Ovary (tissue), 3 donors: ENCODE data around the gene TAP2.

Experiments
- EP300 ChIP-seq: sonication (generic); formaldehyde crosslinking; IDR thresholded peaks from one replicate; pipeline ENCODE4 v1.6.1; 2017; ENCODE audit warnings: antibody characterized with exemption
- POLR2A ChIP-seq: fragments of 450-650 bp; IDR thresholded peaks from one replicate; pipeline ENCODE4 v1.6.1; 2017; ENCODE audit warnings: antibody characterized with exemption, mild to moderate bottlenecking, moderate library complexity
- TF ChIP-seq, protein P1 (sequence below), 3 donors: fragments of 450-650 bp in 2 of 3; fragments of 200-600 bp in 1 of 3; IDR thresholded peaks; one replicate each; pipeline versions ENCODE4 v1.5.1 to v1.8.0; 2016 to 2022; ENCODE audit warnings: antibody characterized with exemption in 3 of 3, mild to moderate bottlenecking in 1 of 3
- donor health status: DM: no; HTN: no; CAD: no.

DNA sequence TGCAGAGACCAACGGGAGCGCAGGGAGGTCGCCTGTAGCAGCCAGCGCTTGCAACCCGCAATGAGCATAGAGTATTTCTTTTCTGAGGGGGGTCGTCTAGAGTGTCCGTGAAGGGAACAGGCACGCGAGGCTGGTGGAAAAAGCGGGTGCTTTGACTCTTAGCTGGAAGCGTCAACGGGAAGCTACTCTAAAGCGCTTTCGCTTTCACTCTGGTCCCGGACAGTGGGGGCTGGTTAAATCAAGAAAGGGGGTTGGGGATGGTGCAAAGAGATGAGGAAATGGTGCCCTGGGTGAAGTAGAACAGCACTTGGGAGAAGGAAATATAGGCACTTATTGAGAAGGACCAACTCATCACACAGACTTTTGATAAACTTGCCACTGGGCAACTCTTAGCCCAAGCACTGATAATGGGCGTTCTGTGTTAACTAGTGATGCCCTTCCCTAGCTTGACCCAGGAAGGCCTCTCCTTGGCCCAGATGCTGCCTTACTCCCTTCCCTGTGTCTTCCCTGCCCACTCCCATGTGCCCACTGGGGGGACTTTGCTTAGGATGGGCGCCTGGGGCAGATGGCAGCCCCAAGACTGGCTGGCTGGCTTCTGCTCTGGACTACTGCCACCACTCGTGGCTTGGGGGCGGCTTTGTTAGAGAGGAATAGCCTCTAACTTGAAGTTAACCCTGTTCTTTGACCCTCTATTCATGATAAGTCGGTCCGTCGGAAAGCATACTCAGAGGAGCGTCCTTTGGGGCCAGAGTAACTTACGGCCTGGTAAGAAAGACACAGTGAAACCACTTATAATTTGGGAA lies 16.0 kb upstream of the TAP2 start:
- TF ChIP-seq, protein P1, sequence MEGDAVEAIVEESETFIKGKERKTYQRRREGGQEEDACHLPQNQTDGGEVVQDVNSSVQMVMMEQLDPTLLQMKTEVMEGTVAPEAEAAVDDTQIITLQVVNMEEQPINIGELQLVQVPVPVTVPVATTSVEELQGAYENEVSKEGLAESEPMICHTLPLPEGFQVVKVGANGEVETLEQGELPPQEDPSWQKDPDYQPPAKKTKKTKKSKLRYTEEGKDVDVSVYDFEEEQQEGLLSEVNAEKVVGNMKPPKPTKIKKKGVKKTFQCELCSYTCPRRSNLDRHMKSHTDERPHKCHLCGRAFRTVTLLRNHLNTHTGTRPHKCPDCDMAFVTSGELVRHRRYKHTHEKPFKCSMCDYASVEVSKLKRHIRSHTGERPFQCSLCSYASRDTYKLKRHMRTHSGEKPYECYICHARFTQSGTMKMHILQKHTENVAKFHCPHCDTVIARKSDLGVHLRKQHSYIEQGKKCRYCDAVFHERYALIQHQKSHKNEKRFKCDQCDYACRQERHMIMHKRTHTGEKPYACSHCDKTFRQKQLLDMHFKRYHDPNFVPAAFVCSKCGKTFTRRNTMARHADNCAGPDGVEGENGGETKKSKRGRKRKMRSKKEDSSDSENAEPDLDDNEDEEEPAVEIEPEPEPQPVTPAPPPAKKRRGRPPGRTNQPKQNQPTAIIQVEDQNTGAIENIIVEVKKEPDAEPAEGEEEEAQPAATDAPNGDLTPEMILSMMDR (IDR thresholded peaks at IDR 0.05): no peak
- no peak for TF ChIP-seq POLR2A
- TF ChIP-seq EP300: no peak
